ENCODE data around the gene RPS17. TPM values are rescaled to one million over a fixed set of nuclear protein-coding genes. Genes with fewer than 3 reads are reported as not detected.

The RPS17 gene
- total RNA-seq, 1 donor from 2014 or later, result 874 TPM

DNA sequence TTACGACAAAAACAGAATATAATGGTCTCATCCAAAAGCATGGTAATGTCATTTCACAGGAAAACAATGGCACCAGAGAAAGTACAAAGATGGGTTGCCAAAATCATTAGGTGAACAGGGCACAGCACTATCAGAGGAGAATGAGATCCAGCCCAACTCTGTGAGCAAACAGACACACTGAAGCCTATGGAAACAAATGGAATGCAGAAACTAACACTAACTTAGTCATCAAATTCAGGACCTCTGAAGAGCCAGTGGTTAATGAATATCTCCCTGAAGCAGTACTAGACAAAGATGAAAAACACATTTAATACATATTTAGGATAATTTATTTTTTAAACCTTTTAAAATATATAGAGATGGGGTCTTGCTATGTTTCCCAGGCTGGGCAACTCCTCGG, 14.6 kb upstream of the RPS17 start:
- H3K4me3 Mint-ChIP-seq (ENCODE audit: unreplicated experiment), result no peak overlapping the region
- H3K4me1 Mint-ChIP-seq (ENCODE audit: low read depth, unreplicated experiment), result peaks cover 17% of the 10 kb centered on the region
- H3K9me3 Mint-ChIP-seq (ENCODE audit: unreplicated experiment), result peaks cover 3% of the 10 kb centered on the region
- H3K36me3 Mint-ChIP-seq (ENCODE audit: unreplicated experiment), result no peaks in the 10 kb centered on the region
- TF ChIP-seq, protein P1, sequence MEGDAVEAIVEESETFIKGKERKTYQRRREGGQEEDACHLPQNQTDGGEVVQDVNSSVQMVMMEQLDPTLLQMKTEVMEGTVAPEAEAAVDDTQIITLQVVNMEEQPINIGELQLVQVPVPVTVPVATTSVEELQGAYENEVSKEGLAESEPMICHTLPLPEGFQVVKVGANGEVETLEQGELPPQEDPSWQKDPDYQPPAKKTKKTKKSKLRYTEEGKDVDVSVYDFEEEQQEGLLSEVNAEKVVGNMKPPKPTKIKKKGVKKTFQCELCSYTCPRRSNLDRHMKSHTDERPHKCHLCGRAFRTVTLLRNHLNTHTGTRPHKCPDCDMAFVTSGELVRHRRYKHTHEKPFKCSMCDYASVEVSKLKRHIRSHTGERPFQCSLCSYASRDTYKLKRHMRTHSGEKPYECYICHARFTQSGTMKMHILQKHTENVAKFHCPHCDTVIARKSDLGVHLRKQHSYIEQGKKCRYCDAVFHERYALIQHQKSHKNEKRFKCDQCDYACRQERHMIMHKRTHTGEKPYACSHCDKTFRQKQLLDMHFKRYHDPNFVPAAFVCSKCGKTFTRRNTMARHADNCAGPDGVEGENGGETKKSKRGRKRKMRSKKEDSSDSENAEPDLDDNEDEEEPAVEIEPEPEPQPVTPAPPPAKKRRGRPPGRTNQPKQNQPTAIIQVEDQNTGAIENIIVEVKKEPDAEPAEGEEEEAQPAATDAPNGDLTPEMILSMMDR (IDR thresholded peaks at IDR 0.05; ENCODE audit: partially characterized antibody, unreplicated experiment), result no peak
- DNase-seq, result no peak
- H3K27ac Mint-ChIP-seq (ENCODE audit: unreplicated experiment), result no peak overlapping the region
- peaks cover 3% of the 10 kb centered on the region for H3K27me3 Mint-ChIP-seq (ENCODE audit: unreplicated experiment)

DNA sequence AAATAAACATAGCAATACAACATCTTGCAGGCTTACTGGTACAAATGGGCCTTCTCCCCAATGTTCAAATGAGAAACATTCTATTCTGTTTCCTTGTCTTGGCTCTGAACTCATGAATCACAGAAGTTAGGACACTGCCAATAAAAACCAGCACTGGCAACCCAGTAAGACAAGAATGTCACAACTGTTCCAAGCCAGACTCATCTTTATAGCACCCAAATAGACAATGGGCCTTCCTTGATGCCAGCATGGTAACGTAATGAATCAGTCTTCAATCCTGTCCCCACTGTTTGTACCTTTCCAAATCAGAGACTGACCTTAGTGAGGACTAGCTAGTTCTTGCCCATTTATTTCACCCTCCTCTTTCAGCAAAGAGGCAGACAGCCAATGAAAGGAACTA, 14.1 kb upstream of the RPS17 start:
- Mint-ChIP-seq H3K4me1 (ENCODE audit: low read depth, unreplicated experiment) (peaks cover 17% of the 10 kb centered on the region), H3K4me3 (ENCODE audit: unreplicated experiment) (no peak overlapping the region), H3K27me3 (ENCODE audit: unreplicated experiment) (peaks cover 3% of the 10 kb centered on the region), H3K27ac (ENCODE audit: unreplicated experiment) (no peak overlapping the region), H3K9me3 (ENCODE audit: unreplicated experiment) (peaks cover 3% of the 10 kb centered on the region), H3K36me3 (ENCODE audit: unreplicated experiment) (no peaks in the 10 kb centered on the region)
- DNase-seq, result no peak
- TF ChIP-seq, protein P1 (IDR thresholded peaks at IDR 0.05; ENCODE audit: partially characterized antibody, unreplicated experiment), result no peak

DNA sequence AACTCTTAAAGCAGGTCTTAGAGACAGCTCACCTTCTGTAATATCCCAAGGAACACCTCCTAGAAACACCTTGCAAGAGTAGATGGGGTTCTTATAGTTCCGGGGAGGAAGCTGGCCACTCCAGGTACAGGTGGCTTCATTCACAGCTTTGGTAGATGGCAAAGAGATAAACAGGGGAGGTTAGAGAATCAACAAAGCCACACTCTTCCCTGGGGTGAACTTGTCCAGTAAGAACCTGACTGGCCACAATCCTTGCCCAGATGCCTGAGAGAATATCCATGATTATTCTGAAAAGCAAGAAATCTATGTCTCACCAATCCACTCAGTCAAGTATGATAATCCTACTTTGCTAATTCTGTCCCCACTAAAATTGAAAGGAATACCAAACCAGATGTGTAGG, 13.6 kb upstream of the RPS17 start:
- Mint-ChIP-seq H3K4me1 (ENCODE audit: low read depth, unreplicated experiment) (peaks cover 17% of the 10 kb centered on the region), H3K27me3 (ENCODE audit: unreplicated experiment) (peaks cover 3% of the 10 kb centered on the region), H3K9me3 (ENCODE audit: unreplicated experiment) (peaks cover 3% of the 10 kb centered on the region), H3K27ac (ENCODE audit: unreplicated experiment) (no peak overlapping the region), H3K4me3 (ENCODE audit: unreplicated experiment) (peak overlapping the region; percentile 16), H3K36me3 (ENCODE audit: unreplicated experiment) (no peaks in the 10 kb centered on the region)
- TF ChIP-seq, protein P1 (IDR thresholded peaks at IDR 0.05; ENCODE audit: partially characterized antibody, unreplicated experiment), result no peak
- DNase-seq, result no peak

DNA sequence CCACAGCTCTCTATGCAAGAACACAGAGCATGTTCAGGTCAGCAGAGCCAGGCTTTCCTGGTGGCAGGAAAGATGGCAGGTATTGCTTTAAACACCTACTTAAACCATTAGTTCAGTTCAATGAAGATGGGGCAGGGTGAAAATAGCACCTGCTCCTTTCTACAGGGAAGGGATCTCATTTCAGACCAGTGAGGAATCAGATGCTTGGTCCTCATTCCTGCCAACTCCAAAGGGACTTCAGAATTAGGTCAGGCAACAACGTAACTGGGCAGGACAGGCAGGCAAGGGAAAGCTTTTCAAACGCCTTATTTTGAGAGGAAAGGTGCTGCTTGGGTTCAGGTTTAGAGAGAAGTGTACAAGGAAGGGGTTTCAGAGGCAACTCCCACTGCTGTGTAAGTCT, 12.6 kb upstream of the RPS17 start:
- no peaks in the 10 kb centered on the region for H3K36me3 Mint-ChIP-seq (ENCODE audit: unreplicated experiment)
- no peak for DNase-seq
- TF ChIP-seq, protein P1 (IDR thresholded peaks at IDR 0.05; ENCODE audit: partially characterized antibody, unreplicated experiment), result no peak

DNA sequence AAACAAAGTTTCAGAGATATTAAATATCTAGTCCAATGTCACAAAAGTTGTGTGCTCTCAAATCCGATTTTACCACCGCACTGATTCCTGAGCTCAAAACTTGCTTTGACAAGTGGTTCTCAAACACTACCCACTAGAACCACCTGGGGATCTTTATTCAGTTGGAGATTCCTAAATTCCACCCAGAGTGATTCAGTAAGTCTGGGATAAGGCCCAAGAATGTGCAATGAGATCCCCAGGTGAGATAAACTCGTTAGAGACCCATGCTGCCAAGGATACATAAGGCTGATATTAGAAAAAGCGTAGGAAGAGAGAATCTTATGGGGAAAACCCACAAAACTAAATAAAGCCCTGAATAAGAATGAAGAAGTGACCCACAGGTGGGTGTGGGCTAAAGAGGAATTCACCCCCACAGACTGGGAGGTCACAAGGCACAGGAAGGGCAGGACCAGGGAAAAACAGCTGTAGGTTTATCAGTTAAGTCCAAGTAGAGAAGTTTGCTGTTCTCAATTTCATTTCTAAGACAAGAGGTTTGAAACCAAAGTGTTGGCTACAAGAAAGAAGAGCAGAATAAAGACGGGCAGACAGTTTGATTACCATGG, 11.5 kb upstream of the RPS17 start:
- Mint-ChIP-seq H3K4me1 (ENCODE audit: low read depth, unreplicated experiment) (peaks cover 17% of the 10 kb centered on the region), H3K27ac (ENCODE audit: unreplicated experiment) (no peak overlapping the region), H3K9me3 (ENCODE audit: unreplicated experiment) (peaks cover 4% of the 10 kb centered on the region), H3K27me3 (ENCODE audit: unreplicated experiment) (peaks cover 3% of the 10 kb centered on the region), H3K36me3 (ENCODE audit: unreplicated experiment) (no peaks in the 10 kb centered on the region), H3K4me3 (ENCODE audit: unreplicated experiment) (no peak overlapping the region)
- TF ChIP-seq, protein P1 (IDR thresholded peaks at IDR 0.05; ENCODE audit: partially characterized antibody, unreplicated experiment), result no peak
- no peak for DNase-seq

More for the DNA sequence above, 12.6 kb upstream of the RPS17 start:
- H3K9me3 Mint-ChIP-seq (ENCODE audit: unreplicated experiment), result peaks cover 4% of the 10 kb centered on the region
- H3K27me3 Mint-ChIP-seq (ENCODE audit: unreplicated experiment), result peaks cover 3% of the 10 kb centered on the region
- peak overlapping the region; percentile 31 for H3K4me3 Mint-ChIP-seq (ENCODE audit: unreplicated experiment)
- peaks cover 17% of the 10 kb centered on the region for H3K4me1 Mint-ChIP-seq (ENCODE audit: low read depth, unreplicated experiment)
- H3K27ac Mint-ChIP-seq (ENCODE audit: unreplicated experiment), result no peak overlapping the region
